Neural crest cell (in vitro differentiated cells): ENCODE data around the gene TNFAIP2. TPM values are rescaled to one million over a fixed set of nuclear protein-coding genes. Genes with fewer than 3 reads are reported as not detected.
"Not testable (repeated sequence)": the region's sequence is repeated elsewhere in the genome, so short reads cannot be mapped to it uniquely, and the experiment has no call there.

Experiments
- DNase-seq: peaks from one replicate; pipeline ENCODE4 v3.0.0; 2021; ENCODE audit warnings: low read depth, mixed read lengths, low spot score
- H3K27ac Mint-ChIP-seq: one replicate; pipeline ENCODE4 v1.8.0; 2021; ENCODE audit warnings: mild to moderate bottlenecking, mixed read lengths; ENCODE audit not compliant: unreplicated experiment
- H3K27me3 Mint-ChIP-seq: 2 replicates; pipeline ENCODE4 v1.8.0; 2021; ENCODE audit warnings: low read depth, mild to moderate bottlenecking, mixed read lengths
- H3K36me3 Mint-ChIP-seq: 2 replicates; pipeline ENCODE4 v1.8.0; 2021; ENCODE audit warnings: low read depth, mild to moderate bottlenecking, mixed read lengths
- H3K4me1 Mint-ChIP-seq: 2 replicates; pipeline ENCODE4 v1.8.0; 2021; ENCODE audit warnings: mixed read lengths
- H3K4me3 Mint-ChIP-seq: one replicate; pipeline ENCODE4 v1.8.0; 2021; ENCODE audit warnings: mild to moderate bottlenecking, mixed read lengths
- H3K9me3 Mint-ChIP-seq: 2 replicates; pipeline ENCODE4 v1.8.0; 2021; ENCODE audit warnings: mixed read lengths
- total RNA-seq: library from RNA; stranded (reverse); gene quantifications from 2 replicates; pipeline ENCODE4 v1.2.1, GENCODE V29; 2021
- TF ChIP-seq, protein P1 (sequence below): fragments of 200-600 bp; sonication (generic); conservative IDR thresholded peaks from 2 replicates; pipeline ENCODE4 v1.5.0; 2021; ENCODE audit warnings: antibody characterized with exemption, mild to moderate bottlenecking

TNFAIP2 gene
- total RNA-seq, 1 donor from 2014 or later = 11.6 TPM

DNA sequence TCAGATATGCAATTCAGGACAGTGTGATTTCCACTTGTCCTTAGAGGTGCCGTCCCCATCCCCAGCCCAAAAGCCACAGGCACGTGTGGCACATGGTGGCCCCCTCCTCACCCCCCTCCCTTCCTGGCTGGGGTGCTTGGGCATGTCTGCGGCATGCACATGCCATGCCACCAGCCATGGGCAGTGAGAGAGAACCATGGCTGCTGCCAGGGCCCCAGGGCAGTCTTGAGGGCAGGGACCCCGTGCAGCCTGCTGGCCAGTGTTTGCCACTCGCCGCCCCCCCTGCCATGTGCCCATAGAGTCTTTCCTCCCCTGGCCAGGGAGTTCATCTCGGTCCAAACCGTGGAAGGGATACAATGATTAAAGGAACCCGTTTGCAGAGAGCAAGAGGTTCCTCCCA is 41.5 kb downstream of the TNFAIP2 start:
- Mint-ChIP-seq H3K27me3 (no peaks in the 10 kb centered on the region), H3K4me1 (no peaks in the 10 kb centered on the region), H3K27ac (no peak overlapping the region), H3K4me3 (no peak overlapping the region), H3K9me3 (no peaks in the 10 kb centered on the region), H3K36me3 (no peaks in the 10 kb centered on the region)
- TF ChIP-seq, protein P1, sequence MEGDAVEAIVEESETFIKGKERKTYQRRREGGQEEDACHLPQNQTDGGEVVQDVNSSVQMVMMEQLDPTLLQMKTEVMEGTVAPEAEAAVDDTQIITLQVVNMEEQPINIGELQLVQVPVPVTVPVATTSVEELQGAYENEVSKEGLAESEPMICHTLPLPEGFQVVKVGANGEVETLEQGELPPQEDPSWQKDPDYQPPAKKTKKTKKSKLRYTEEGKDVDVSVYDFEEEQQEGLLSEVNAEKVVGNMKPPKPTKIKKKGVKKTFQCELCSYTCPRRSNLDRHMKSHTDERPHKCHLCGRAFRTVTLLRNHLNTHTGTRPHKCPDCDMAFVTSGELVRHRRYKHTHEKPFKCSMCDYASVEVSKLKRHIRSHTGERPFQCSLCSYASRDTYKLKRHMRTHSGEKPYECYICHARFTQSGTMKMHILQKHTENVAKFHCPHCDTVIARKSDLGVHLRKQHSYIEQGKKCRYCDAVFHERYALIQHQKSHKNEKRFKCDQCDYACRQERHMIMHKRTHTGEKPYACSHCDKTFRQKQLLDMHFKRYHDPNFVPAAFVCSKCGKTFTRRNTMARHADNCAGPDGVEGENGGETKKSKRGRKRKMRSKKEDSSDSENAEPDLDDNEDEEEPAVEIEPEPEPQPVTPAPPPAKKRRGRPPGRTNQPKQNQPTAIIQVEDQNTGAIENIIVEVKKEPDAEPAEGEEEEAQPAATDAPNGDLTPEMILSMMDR = no peak
- DNase-seq = no peak

DNA sequence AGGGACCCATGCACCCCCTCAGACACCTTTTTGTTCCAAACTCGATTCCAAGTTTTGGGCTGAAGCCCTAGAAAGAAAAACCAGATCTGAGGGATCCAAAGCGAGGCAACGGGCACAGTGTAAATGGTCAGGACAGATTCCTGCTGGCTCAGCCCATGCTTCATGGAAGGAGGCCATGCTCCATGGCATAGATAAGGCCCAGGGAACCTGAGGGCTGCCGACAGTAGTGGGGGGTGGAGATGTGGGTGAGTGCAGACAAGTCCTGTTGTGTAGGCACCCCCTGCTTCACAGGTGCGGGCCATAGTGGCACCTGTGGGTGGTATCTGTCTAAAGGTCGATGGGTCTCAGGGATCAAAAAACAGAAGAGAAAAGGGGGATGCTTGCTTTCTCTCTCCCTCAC is 42.1 kb downstream of the TNFAIP2 start:
- Mint-ChIP-seq H3K9me3 (peaks cover 4% of the 10 kb centered on the region), H3K27me3 (peaks cover 2% of the 10 kb centered on the region)
- TF ChIP-seq, protein P1 = no peak

DNA sequence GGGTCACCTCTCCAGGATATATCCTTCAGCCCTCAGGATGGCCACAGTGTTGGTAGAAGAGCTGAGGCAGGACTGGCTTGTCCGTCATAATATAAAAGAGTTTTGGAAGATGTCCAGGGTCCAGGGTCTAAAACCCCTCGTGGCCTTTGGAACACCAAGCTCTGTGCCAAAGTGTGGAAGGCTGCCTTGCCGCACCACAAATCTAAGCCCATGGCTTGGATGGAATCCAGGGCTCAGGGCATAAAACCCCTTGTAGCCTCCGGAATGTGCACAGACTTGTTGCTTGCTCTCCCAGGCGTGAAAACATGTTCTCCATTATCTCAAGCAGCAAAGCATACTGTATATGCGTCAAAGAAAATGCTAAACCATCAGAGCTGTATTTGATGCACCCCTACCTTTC is 46.7 kb downstream of the TNFAIP2 start:
- Mint-ChIP-seq H3K27ac (no peak overlapping the region), H3K27me3 (peaks cover 14% of the 10 kb centered on the region), H3K9me3 (peaks cover 19% of the 10 kb centered on the region), H3K36me3 (peaks cover 9% of the 10 kb centered on the region), H3K4me3 (no peak overlapping the region), H3K4me1 (no peaks in the 10 kb centered on the region)
- DNase-seq = no peak
- TF ChIP-seq, protein P1 = no peak

More for the DNA sequence above, 42.1 kb downstream of the TNFAIP2 start:
- Mint-ChIP-seq H3K27ac (no peak overlapping the region), H3K4me1 (no peaks in the 10 kb centered on the region), H3K36me3 (peaks cover 2% of the 10 kb centered on the region), H3K4me3 (no peak overlapping the region)
- DNase-seq = no peak

DNA sequence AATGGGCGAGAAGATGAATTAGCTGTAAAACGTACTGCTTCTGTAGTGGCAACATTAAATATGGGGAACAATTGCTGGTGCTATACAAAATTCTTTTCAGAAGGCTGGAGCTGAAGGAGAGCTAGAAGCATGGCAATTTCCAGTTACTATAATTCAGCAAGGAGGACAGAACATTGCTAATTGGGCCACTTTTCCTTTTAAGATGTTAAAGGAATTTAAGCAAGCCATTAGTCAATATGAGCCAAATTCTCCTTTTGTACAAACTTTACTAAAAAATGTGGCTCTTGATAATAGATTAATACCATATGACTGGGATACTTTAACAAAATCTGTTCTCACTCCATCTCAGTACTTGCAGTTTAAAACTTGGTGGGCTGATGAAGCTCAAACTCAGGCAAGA is 47.9 kb downstream of the TNFAIP2 start:
- not testable (repeated sequence) for H3K4me1 Mint-ChIP-seq, DNase-seq, H3K4me3 Mint-ChIP-seq, H3K27ac Mint-ChIP-seq
- Mint-ChIP-seq H3K27me3 (peaks cover 14% of the 10 kb centered on the region), H3K36me3 (peaks cover 11% of the 10 kb centered on the region), H3K9me3 (peaks cover 19% of the 10 kb centered on the region)

DNA sequence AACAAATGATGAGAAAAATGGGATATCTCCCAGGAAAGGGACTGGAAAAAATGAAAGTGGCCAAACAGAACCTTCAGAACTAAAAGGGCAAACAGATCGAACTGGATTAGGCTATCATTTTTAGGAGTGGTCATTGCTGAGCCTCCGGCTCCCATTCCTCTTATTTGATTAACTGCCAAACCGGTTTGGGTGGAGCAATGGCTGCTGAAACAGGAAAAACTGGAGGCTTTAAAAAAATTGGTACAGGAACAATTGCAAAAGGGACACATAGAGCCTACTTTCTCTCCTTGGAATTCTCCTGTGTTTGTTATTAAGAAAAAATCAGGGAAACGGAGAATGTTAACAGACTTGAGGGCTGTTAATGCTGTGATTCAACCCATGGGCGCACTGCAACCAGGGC is 49.7 kb downstream of the TNFAIP2 start:
- Mint-ChIP-seq H3K9me3 (peaks cover 19% of the 10 kb centered on the region), H3K4me3 (no peak overlapping the region), H3K36me3 (peaks cover 11% of the 10 kb centered on the region), H3K27ac (no peak overlapping the region), H3K4me1 (no peaks in the 10 kb centered on the region), H3K27me3 (peaks cover 14% of the 10 kb centered on the region)
- TF ChIP-seq, protein P1 = no peak
- no peak for DNase-seq

DNA sequence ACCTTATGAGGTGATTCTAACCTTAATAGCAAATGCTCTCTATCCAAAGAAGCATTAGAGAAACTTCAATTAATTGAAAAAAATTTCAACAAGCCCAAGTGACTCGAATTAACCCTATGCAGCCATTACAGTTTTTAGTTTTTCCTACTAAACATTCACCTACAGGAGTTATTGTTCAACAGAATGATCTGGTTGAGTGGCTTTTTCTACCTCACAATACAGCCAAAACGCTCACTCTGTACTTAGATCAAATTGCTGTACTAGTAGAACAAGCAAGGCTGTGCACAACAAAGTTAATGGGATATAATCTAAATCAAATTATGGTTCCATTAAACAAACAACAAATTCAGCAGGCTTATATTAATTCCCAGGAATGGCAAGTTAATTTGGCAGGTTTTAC is 50.6 kb downstream of the TNFAIP2 start:
- not testable (repeated sequence) for H3K4me3 Mint-ChIP-seq, H3K27ac Mint-ChIP-seq, DNase-seq, H3K4me1 Mint-ChIP-seq
- peaks cover 14% of the 10 kb centered on the region for H3K27me3 Mint-ChIP-seq
- H3K36me3 Mint-ChIP-seq = peaks cover 11% of the 10 kb centered on the region
- peaks cover 19% of the 10 kb centered on the region for H3K9me3 Mint-ChIP-seq

DNA sequence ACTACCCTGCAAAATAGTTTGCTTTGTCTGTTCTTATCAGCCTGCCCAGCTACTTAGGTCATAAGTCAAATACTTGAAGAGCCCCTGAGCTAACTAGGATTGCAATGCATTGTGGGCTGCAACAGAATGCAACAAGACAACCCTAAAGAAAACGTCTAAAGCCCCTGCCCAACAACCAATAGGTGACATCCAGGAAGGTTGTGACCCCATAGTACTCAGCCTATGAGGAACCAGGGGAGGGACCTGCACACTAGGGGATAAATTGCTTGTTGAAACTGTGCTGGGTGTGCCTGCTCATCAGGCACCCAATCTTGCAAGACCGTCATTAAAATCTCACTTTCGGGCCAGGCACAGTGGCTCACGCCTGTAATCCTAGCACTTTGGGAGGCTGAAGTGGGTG is 52.9 kb downstream of the TNFAIP2 start:
- DNase-seq, H3K4me1 Mint-ChIP-seq, H3K27ac Mint-ChIP-seq, H3K4me3 Mint-ChIP-seq, H3K36me3 Mint-ChIP-seq: not testable (repeated sequence)
- H3K9me3 Mint-ChIP-seq = peaks cover 13% of the 10 kb centered on the region
- H3K27me3 Mint-ChIP-seq = peaks cover 12% of the 10 kb centered on the region
